NCI-H2107 (cell line): ENCODE measurements around the gene TCF21.
A peak's percentile ranks its signal among the peaks of the same experiment; 100 is the strongest.
"Not testable (repeated sequence)": the region's sequence is repeated elsewhere in the genome, so short reads cannot be mapped to it uniquely, and the experiment has no call there.

Experiments
- DNase-seq: peaks from one replicate; lab custom pipeline; 2025; lab: John Stamatoyannopoulos, UW

TCF21 gene

DNA sequence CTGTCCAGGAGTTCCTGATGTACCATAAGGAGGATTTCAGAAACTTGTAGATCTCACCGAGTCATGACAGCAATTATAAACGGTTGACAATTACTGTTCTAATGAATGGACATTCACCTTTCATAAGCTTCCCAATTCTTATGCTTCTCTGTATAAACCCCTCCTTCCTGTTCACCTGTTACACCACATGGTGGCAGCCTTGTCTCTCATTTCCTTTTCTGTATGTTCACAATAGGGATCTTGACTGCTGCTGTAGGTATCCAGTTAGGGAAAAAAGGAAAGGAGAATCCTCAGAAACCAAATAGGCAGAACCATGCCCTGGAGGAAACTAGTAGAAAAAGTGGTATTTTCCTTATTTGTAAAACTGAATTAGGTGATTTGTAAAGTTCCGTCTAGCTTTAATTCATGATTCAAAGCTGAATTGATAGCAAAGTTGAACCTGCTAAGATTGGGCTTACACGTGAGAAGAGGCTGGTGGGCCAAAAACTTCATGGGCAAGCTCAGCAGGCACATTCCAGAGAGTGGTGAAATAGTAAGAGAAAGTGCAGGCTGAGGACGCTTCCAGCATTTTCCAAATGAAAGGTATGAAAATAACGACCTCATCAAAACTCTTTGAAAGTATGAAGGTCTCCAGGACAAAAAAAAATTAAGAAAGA lies 35.2 kb downstream of the TCF21 start:
- peak; percentile 27 for DNase-seq

DNA sequence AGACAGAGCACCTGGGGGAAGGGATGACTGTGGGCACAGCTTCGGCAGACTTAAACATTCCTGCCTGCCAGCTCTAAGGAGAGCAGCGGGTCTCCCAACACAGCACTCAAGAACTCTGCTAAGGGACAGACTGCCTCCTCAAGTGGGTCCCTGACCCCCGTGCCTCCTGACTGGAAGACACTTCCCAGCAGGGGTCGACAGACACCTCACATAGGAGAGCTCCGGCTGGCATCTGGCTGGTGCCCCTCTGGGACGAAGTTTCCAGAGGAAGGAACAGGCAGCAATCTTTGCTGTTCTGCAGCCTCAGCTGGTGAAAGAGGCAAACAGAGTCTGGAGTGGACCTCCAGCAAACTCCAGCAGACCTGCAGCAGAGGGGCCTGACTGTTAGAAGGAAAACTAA lies 42.3 kb downstream of the TCF21 start:
- DNase-seq, result not testable (repeated sequence)

DNA sequence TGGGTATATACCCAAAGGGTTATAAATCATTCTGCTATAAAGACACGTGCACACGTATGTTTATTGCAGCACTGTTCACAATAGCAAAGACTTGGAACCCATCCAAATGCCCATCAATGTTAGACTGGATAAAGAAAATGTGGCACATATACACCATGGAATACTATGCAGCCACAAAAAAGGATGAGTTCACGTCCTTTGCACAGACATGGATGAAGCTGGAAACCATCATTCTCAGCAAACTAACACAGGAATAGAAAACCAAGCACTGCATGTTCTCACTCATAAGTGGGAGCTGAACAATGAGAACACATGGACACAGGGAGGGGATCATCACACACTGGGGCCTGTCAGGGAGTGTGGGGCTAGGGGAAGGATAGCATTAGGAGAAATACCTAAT lies 47.4 kb downstream of the TCF21 start:
- DNase-seq, result not testable (repeated sequence)

DNA sequence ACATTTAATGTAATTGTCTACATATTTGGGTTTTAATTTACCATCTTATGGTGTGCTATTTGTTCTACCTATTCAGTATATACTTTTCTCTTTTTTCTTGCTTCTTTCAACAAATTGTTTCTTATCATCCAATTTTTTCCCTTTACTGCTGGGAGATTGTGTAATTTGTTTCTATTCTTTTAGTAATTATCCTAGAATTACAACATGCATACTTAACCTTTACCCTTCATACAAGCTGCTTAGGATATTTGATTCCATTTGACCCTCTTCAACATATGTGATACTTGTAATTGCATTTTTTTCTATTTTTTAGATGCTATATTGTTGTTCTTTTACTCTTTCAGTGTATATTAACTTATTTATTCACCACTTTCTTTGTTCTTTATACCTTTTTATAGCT lies 49.0 kb downstream of the TCF21 start:
- DNase-seq, result no peak

DNA sequence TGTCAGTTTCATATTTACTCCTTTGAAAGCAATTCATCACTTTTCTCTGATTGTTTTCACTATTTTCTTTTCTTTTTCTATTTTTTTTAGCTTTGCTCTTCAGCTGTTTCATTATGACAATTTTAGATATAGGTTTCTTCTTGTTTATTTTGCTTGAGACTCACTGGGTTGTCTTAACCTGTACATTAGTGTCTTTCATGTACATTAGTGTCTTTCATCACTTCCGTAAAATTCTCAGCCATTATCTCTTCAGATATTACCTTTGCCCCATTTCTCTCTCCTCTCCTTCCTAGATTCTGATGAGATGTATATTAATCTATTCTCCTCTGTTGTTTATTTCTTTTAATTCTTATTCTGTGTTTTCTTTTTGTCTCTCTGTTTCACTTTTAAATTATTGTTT lies 49.6 kb downstream of the TCF21 start:
- no peak for DNase-seq

DNA sequence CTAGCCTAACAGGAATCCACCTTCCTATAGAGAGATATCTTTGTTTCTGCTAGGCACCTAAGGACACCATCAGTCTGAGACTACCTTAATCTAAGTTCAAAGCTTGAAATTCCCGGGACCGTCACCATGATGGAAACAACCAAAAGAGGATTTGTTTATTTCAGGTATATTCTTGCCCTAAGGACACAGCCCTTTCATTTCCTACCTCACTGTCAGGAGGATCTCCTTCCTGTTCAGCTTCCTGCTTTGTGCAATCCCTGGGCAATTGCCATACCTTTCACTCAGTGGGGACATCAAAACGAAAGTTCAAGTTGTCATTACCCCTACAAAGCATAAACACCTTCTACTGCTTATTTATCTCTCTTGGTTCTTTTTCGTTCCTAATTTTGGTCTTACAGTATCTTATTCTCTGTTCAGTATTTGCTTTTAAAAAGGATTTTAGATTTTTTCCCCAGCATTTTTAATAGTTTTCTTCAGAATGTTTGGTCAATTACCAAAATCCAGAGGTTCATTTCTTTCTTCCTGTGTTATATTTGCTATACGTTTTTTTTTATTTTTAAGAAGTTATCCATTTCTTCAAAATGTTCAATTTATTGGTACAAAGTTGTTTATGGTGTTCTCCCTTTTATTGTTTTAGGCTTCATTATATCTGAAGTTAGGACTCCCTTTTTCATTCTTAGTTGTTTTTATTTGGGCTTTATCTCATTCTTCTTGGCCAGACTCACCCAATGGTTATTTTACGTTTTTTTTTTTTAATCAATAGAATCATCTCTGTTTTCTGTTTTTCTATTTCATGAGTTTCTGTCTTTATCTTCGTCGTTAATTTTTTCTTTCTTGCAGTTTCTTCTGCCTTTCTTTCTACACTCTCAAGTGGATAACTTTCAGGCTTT lies 51.1 kb downstream of the TCF21 start:
- DNase-seq, result no peak
